ENCODE results near the gene RETREG3.
"Not testable (repeated sequence)": the region's sequence is repeated elsewhere in the genome, so short reads cannot be mapped to it uniquely, and the experiment has no call there.

RETREG3 gene

DNA sequence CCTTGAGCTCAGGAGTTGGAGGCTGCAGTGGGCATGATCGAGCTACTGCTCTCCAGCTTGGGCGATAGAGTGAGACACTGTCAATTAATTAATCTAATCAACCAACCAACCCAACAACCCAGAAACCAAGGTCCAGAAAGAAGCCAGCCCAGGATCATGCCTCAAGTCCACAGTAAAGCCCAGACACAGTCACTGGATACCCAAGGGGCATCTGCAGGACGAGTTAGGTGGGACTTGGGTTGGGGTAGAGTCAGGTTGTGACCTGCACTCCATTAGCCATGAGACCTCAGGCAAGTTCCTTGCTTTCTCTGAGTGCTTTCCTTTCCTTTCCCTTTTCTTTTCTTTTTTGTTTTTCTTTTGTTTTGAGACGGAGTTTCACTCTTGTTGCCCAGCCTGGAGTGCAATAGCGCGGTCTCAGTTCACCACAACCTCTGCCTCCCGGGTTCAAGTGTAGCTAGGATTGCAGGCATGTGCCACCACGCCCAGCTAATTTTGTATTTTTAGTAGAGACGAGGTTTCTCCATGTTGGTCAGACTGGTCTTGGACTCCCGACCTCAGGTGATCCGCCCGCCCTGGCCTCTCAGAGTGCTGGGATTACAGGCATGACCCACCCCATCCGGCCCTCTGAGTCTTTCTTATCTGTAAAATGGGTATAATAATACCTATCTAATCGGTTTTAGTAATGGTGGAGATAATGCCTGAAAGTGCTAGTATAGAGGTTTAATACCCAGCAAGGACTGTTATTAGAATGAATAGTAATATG lies 60.0 kb downstream of the RETREG3 start:
- DNase-seq, result no peak

DNA sequence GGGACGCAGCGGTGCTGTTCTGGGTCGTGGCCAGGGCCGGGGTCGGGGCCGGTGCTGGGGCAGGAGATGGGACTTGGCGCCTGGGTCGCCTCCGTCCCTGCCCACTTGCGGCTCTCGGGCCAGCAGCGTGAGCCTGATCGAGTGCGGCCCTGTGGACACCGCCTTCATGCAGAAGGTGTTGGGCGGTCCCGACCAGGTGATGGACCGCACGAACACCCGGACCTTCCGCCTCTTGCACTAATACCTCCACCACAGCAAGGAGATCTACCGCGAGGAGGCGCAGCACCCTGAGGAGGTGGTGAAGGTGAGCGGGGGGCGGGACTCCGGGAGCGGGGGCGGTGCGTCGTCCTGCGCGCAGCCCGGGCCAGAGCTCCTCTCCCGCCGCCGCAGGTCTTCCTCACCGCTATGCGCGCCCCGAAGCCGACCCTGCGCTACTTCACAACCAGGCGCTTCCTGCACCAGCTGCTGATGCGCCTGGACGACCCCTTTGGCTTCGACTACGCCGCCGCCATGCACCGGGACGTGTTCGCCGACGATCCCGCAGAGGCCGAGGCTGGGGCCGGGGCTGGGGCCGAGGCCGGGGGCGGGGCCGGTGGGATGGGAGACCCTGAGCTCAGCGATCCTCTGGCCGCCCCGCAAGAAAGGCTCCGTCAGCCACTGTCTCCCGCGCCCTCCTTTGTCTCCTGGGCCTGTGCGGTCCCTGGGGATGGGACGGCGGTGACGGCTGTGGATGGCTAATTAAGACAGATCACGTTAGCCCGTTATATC lies 60.9 kb downstream of the RETREG3 start:
- peak; percentile 59 for DNase-seq

DNA sequence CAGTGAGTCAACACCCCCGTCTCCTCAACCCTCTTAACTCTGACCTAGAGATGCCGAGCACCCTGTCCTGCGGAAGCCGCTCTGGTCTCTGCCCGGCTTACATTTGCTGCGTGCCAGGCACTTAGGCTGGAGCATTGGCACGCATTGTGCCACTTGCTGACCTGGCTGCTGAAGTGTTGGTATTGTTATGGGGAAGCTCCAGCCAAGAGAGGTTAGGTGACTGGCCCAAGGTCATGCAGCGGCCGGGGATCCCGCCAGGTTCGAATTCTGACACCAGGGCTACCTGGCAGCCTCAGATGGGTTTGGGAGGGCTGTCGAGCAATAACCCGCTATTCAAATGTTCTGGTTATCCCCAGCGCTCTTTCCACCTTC lies 61.5 kb downstream of the RETREG3 start:
- no peak for DNase-seq

- DNase-seq, result no peak
These were observed 62.1 kb downstream of the RETREG3 start for GRCh38 chr17:42547001-42547461.

GRCh38 chr17:42545755-42546505 lies 63.2 kb downstream of the RETREG3 start:
- not testable (repeated sequence) for DNase-seq

DNA sequence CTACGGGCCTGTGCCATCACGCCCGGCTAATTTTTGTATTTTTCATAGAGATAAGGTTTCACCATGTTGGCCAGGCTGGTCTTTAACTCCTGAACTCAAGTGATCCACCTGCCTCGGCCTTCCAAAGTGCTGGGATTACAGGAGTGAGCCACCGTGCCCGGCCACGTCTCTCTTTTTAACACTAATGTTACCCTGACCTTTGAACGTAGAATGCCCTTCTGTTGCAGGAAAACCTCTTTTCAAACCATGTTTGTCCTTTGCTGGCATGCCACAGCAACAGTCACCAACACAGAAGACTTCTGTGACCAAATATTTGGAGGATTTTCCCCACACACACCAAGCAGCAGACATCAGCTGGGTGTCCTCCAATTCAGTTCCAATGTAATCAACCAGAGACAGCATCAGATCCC lies 64.3 kb downstream of the RETREG3 start:
- DNase-seq, result no peak

- no peak for DNase-seq
These were observed 65.7 kb downstream of the RETREG3 start for GRCh38 chr17:42543190-42544079.

GRCh38 chr17:42541041-42541833 lies 67.9 kb downstream of the RETREG3 start:
- DNase-seq, result no peak

DNA sequence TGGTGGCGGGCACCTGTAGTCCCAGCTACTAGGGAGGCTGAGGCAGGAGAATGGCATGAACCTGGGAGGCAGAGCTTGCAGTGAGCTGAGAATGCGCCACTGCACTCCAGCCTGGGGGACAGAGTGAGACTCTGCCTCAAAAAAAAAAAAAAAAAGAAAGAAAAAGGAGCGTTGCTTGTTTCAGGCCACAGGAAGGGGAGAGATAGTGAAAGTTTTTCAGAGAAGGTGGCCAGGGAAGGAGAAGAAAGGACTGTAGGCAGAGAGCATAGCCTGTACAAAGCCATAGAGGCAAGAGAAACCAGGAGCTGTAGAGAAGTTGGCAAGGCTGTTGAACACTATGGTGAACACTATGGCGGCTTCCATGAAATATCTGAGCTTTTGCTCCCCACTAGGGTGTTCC lies 68.6 kb downstream of the RETREG3 start:
- not testable (repeated sequence) for DNase-seq

DNA sequence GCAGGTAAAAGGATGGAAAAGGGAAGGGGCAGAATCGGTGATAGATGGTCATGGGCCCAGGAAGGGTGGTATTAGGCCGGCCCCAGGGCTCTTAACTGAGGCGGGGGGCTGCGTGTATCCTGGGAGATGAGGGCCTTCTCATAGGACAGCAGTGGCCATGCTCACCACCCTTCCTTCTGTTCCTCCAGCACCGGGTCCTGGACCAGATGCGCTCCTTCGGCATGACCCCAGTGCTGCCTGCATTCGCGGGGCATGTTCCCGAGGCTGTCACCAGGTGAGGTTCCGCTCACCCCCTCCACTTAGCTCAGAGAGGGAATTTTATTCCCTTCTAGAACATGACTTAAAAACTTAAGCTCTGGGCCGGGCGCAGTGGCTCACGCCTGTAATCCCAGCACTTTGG lies 70.7 kb downstream of the RETREG3 start:
- no peak for DNase-seq

DNA sequence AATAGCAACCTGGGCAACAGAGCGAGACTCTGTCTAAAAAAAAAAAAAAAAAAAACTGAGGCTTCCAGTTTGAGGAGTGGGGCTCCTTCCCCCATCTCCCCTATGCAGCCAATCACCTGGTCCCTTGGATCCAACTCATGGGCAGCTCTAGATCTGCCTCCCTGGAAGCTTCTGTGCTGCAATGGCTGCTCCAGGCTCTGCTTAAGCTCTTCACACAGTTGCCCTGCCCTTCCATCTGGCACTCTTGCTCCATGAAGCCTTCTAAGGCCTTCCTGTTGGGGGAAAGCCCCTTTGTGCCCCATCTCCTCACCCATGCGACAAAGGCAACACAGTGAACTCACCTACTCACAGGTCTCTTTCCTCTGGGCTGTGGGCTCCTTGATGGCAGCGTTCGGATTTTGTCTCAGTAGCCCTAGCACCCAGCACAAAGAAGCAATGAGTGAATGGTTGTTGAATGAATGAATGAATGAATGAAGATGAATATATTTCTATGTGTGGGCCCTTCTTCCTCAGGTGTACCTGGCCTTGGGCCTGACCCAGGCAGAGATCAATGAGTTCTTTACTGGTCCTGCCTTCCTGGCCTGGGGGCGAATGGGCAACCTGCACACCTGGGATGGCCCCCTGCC lies 71.2 kb downstream of the RETREG3 start:
- no peak for DNase-seq

- DNase-seq, result no peak
These were observed 71.9 kb downstream of the RETREG3 start for GRCh38 chr17:42537156-42537805.

DNA sequence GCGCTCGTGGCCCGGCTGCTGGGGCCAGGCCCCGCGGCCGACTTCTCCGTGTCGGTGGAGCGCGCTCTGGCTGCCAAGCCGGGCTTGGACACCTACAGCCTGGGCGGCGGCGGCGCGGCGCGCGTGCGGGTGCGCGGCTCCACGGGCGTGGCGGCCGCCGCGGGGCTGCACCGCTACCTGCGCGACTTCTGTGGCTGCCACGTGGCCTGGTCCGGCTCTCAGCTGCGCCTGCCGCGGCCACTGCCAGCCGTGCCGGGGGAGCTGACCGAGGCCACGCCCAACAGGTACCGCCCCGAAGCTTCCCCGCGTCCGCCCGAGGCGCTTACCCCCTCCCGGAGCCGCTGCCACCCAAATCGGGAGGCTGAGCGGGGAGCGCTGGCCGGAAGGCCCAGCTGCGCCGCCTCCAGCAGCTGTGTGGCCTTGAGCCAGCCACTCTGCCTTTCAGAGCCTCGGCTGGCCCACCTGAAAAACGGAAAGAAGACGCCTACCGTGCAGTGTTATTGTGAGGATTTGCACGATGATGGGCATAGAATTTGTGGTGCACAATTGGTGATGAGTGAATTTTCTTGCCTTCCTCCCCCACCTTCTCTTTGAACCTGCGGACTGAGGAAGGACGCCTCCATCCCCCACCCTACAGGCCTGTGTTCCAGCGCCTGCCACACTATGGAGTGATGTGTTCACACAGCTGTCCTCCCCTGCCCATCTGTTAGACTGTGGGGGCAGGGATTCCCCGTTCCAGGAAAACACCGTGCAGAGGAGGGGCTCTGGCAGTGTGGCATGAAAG lies 72.6 kb downstream of the RETREG3 start:
- DNase-seq, result peak; percentile 78

GRCh38 chr17:42536048-42536371 lies 73.2 kb downstream of the RETREG3 start, which contains the start of gene NAGLU:
NAGLU (plus strand) TSS chr17:42536241; CDS start chr17:42536273, 32 bp downstream.
- peak; percentile 89 for DNase-seq

- DNase-seq, result no peak
These were observed 73.8 kb downstream of the RETREG3 start for GRCh38 chr17:42535155-42536047.

- peak; percentile 60 for DNase-seq
These were observed 77.5 kb downstream of the RETREG3 start for GRCh38 chr17:42531455-42532354.

- DNase-seq, result no peak
These were observed 78.2 kb downstream of the RETREG3 start for GRCh38 chr17:42530952-42531454.
